Adrenal gland (tissue), 12 donors: ENCODE measurements around the gene SCYGR3. TPM values are rescaled to one million over a fixed set of nuclear protein-coding genes. Genes with fewer than 3 reads are reported as not detected.

Experiments used
- DNase-seq, 7 donors: peaks; one replicate each; pipeline ENCODE4 v3.0.0-alpha.2; 2019 to 2020
- H3K27ac ChIP-seq, 5 donors: fragments of 200-600 bp; sonication (generic) in 4 of 5; 1 replicate in 3 of 5; 2 replicates in 2 of 5; pipeline versions ENCODE4 v1.5.1 to v1.8.0; 2016 to 2020; ENCODE audit warnings: mild to moderate bottlenecking in 1 of 5
- H3K27me3 ChIP-seq: fragments of 200-600 bp; 2 replicates; pipeline ENCODE4 v1.8.0; 2021
- H3K36me3 ChIP-seq, 2 donors: fragments of 200-600 bp; replicated peaks in 1 of 2; 1 replicate in 1 of 2; 2 replicates in 1 of 2; pipeline versions ENCODE4 v1.5.1 to v1.8.0; 2018 to 2022
- H3K4me1 ChIP-seq, 2 donors: fragments of 200-600 bp; replicated peaks in 1 of 2; 1 replicate in 1 of 2; 2 replicates in 1 of 2; pipeline versions ENCODE4 v1.5.1 to v1.8.0; 2018 to 2021
- H3K4me3 ChIP-seq, 4 donors: fragments of 200-600 bp; sonication (generic) in 3 of 4; one replicate each; pipeline ENCODE4 v1.5.1; 2016 to 2018
- H3K9me3 ChIP-seq, 3 donors: fragments of 200-600 bp; sonication (generic) in 1 of 3; replicated peaks in 1 of 3; 1 replicate in 2 of 3; 2 replicates in 1 of 3; pipeline versions ENCODE4 v1.5.1 to v1.8.0; 2016 to 2021
- CTCF ChIP-seq, 6 experiments: fragments of 450-650 bp in 4 of 6; fragments of 200-600 bp in 2 of 6; sonication (generic) in 1 of 6; IDR thresholded peaks; 1 replicate in 5 of 6; 2 replicates in 1 of 6; pipeline versions ENCODE4 v1.5.1 to v1.8.0; 2016 to 2021; ENCODE audit warnings: antibody characterized with exemption in 6 of 6, mild to moderate bottlenecking in 2 of 6, moderate library complexity in 1 of 6
- POLR2A ChIP-seq, 2 donors: fragments of 450-650 bp; IDR thresholded peaks; one replicate each; pipeline ENCODE4 v1.6.1; 2017; ENCODE audit warnings: antibody characterized with exemption in 2 of 2, mild to moderate bottlenecking in 2 of 2, moderate library complexity in 1 of 2
- WGBS, 4 donors: extraction: QIAGEN DNeasy Blood & Tissue Kit in 2 of 4; methylation state at CpG; one replicate each; pipeline versions ENCODE4 v1.1.5 to v1.1.7; 2013 to 2017; 5-methylcytosine and 5-hydroxymethylcytosine counted together
- intact Hi-C, 2 donors: fragments of 100-400 bp; cut with DNase I; formaldehyde crosslinking; loops; one replicate each; pipeline versions ENCODE4 v1.14.1 to v1.15.0; 2022 to 2023
- polyA plus RNA-seq, 3 donors: library from polyadenylated mRNA; stranded (reverse); fragments of 200-250 nt in 2 of 3; fragments of 350-450 nt in 1 of 3; fragmentation: Illumina TruSeq in 1 of 3; extraction: RNeasy Lipid Tissue Mini Kit (QIAGEN cat#74804) in 1 of 3; gene quantifications; one replicate each; pipeline ENCODE4 v1.2.3, GENCODE V29; 2013 to 2014
- total RNA-seq, 9 donors: library from RNA; depleted of rRNA in 4 of 9; stranded (reverse); fragments of >200 nt in 4 of 9; fragments of 120-200 nt in 1 of 9; fragmentation: NEBNext Ultra II Directional in 1 of 9; extraction: Animal tissue kit (Norgen Biotek cat#: 25700) in 1 of 9; gene quantifications; one replicate each; pipeline versions ENCODE4 v1.1.0 to v1.2.4, GENCODE V29; 2013 to 2023
- donor health status: healthy with polysubstance abuse.
- donor health status: Bipolar disorder and iron deficiency.
- donor health status: DM: yes; HTN: yes; CAD: no.
- donor health status: DM: no; HTN: no; CAD: no.
- donor health status: DM: no; HTN: no; CAD: no.
- donor health status: DM: yes; HTN: yes; CAD: no.

Gene SCYGR3
- total and polyA plus RNA-seq, 12 donors, result not detected

GRCh38 chr2:227577555-227577954 is 37.1 kb downstream of the SCYGR3 start:
- Histone ChIP-seq H3K4me1 (no peaks in the 10 kb centered on the region), H3K27me3 (no peaks in the 10 kb centered on the region), H3K9me3 (no peaks in the 10 kb centered on the region), H3K27ac (no peak overlapping the region), H3K36me3 (no peaks in the 10 kb centered on the region), H3K4me3 (no peak overlapping the region)
- DNase-seq, result no peak
- WGBS, 4 donors, result 53 to 63% (median 57%) methylated on average over 2 of the region's 2 CpGs
- intact Hi-C loops, result no loop called here
- TF ChIP-seq POLR2A (IDR thresholded peaks at IDR 0.05) (no peak), CTCF (IDR thresholded peaks at IDR 0.05) (no peak)

GRCh38 chr2:227576812-227577211 is 37.8 kb downstream of the SCYGR3 start:
- no peak for TF ChIP-seq CTCF (IDR thresholded peaks at IDR 0.05)

GRCh38 chr2:227576110-227576509 is 38.5 kb downstream of the SCYGR3 start:
- no peak overlapping the region for H3K4me3 ChIP-seq
- intact Hi-C loops, result no loop called here

More at GRCh38 chr2:227576812-227577211, 37.8 kb downstream of the SCYGR3 start:
- Histone ChIP-seq H3K27ac (no peak overlapping the region), H3K9me3 (no peaks in the 10 kb centered on the region), H3K27me3 (no peaks in the 10 kb centered on the region), H3K4me3 (no peak overlapping the region), H3K4me1 (no peaks in the 10 kb centered on the region), H3K36me3 (no peaks in the 10 kb centered on the region)
- DNase-seq, result no peak
- intact Hi-C loops, result no loop called here
- 65 to 72% (median 70%) methylated on average over 2 of the region's 2 CpGs for WGBS, 4 donors

GRCh38 chr2:227570615-227571014 is 44.0 kb downstream of the SCYGR3 start:
- 30 to 46% (median 37%) methylated on average over 1 of the region's 1 CpG for WGBS, 4 donors
- H3K27me3 ChIP-seq, result no peaks in the 10 kb centered on the region
- no peak overlapping the region for H3K27ac ChIP-seq
- no peak for TF ChIP-seq POLR2A (IDR thresholded peaks at IDR 0.05)
- no peak for TF ChIP-seq CTCF (IDR thresholded peaks at IDR 0.05)
- no peaks in the 10 kb centered on the region for H3K4me1 ChIP-seq
- intact Hi-C loops, result no loop called here
- no peak for DNase-seq
- H3K9me3 ChIP-seq, result no peaks in the 10 kb centered on the region
- H3K4me3 ChIP-seq, result no peak overlapping the region
- no peaks in the 10 kb centered on the region for H3K36me3 ChIP-seq

More at GRCh38 chr2:227576110-227576509, 38.5 kb downstream of the SCYGR3 start:
- Histone ChIP-seq H3K36me3 (no peaks in the 10 kb centered on the region), H3K4me1 (no peaks in the 10 kb centered on the region), H3K27ac (no peak overlapping the region), H3K9me3 (no peaks in the 10 kb centered on the region), H3K27me3 (no peaks in the 10 kb centered on the region)
- TF ChIP-seq CTCF (IDR thresholded peaks at IDR 0.05) (no peak), POLR2A (IDR thresholded peaks at IDR 0.05) (no peak)
- no peak for DNase-seq
